DOHH2 (cell line): Measurements from ENCODE around the gene MC1R.

Experiments
- H3F3A ChIP-seq: fragments of 200-600 bp; sonication (generic), shearing (Covaris generic); 2 replicates; pipeline ENCODE4 v1.6.0; 2016; ENCODE audit warnings: antibody characterized with exemption, mild to moderate bottlenecking; ENCODE audit not compliant: control insufficient read depth, insufficient read depth
- H3K27ac ChIP-seq: fragments of 200-600 bp; sonication (generic); 2 replicates; pipeline ENCODE4 v1.5.1; 2014; ENCODE audit warnings: low read depth, mild to moderate bottlenecking, low read length, moderate library complexity
- H3K27me3 ChIP-seq: fragments of 200-600 bp; sonication (generic); 2 replicates; pipeline ENCODE4 v1.6.1; 2014; ENCODE audit warnings: mild to moderate bottlenecking, low read length, mixed read lengths; ENCODE audit not compliant: control insufficient read depth
- H3K36me3 ChIP-seq: fragments of 200-600 bp; sonication (generic); 2 replicates; pipeline ENCODE4 v1.6.1; 2014; ENCODE audit warnings: mild to moderate bottlenecking, low read length, moderate library complexity, mixed read lengths; ENCODE audit not compliant: control insufficient read depth
- H3K4me1 ChIP-seq: fragments of 200-600 bp; sonication (generic); 2 replicates; pipeline ENCODE4 v1.6.1; 2014; ENCODE audit warnings: mild to moderate bottlenecking, low read length, mixed read lengths; ENCODE audit not compliant: control insufficient read depth
- H3K4me2 ChIP-seq: fragments of 200-600 bp; sonication (generic); 2 replicates; pipeline ENCODE4 v1.6.0; 2014; ENCODE audit warnings: mild to moderate bottlenecking, low read length, moderate library complexity
- H3K4me3 ChIP-seq: fragments of 200-600 bp; sonication (generic); 2 replicates; pipeline ENCODE4 v1.5.1; 2014; ENCODE audit warnings: mild to moderate bottlenecking, low read length, mixed read lengths
- H3K79me2 ChIP-seq: fragments of 200-600 bp; sonication (generic); 2 replicates; pipeline ENCODE4 v1.6.1; 2014; ENCODE audit warnings: mild to moderate bottlenecking, low read length, mixed read lengths; ENCODE audit not compliant: control insufficient read depth
- H3K9me2 ChIP-seq: fragments of 200-600 bp; sonication (generic); replicated peaks from 2 replicates; pipeline ENCODE4 v1.6.1; 2014; ENCODE audit warnings: mild to moderate bottlenecking, low read length, mixed read lengths; ENCODE audit not compliant: control insufficient read depth
- H3K9me3 ChIP-seq: fragments of 200-600 bp; sonication (generic); 2 replicates; pipeline ENCODE4 v1.6.1; 2014; ENCODE audit warnings: antibody characterized with exemption, low read length, mixed read lengths; ENCODE audit not compliant: control insufficient read depth, insufficient read depth
- H4K20me1 ChIP-seq: fragments of 200-600 bp; sonication (generic); 2 replicates; pipeline ENCODE4 v1.6.0; 2014; ENCODE audit warnings: low read depth, mild to moderate bottlenecking, antibody characterized with exemption, low read length, moderate library complexity; ENCODE audit not compliant: control insufficient read depth, insufficient read depth
- CTCF ChIP-seq: fragments of 200-600 bp; sonication (generic); IDR thresholded peaks from one replicate; pipeline ENCODE4 v1.5.1; 2014; ENCODE audit warnings: antibody characterized with exemption, mild to moderate bottlenecking, low read depth, low read length; ENCODE audit not compliant: poor library complexity, severe bottlenecking
- EZH2phosphoT487 ChIP-seq: fragments of 200-600 bp; sonication (generic); IDR thresholded peaks from 2 replicates; pipeline ENCODE4 v1.6.1; 2017; ENCODE audit warnings: borderline replicate concordance, mild to moderate bottlenecking, antibody characterized with exemption, low read length, moderate library complexity, mixed read lengths

Gene MC1R

GRCh38 chr16:89880477-89881367, 37.9 kb upstream of the MC1R start:
- Histone ChIP-seq H4K20me1 (no peaks in the 10 kb centered on the region), H3K27ac (no peak overlapping the region), H3K4me3 (no peak overlapping the region), H3F3A (peaks cover 3% of the 10 kb centered on the region; the same call in 1 of the 2 replicates), H3K79me2 (peaks cover 78% of the 10 kb centered on the region), H3K36me3 (peaks cover 78% of the 10 kb centered on the region), H3K9me3 (no peaks in the 10 kb centered on the region), H3K4me1 (no peaks in the 10 kb centered on the region), H3K4me2 (no peak overlapping the region), H3K27me3 (no peaks in the 10 kb centered on the region), H3K9me2 (no peaks in the 10 kb centered on the region)
- TF ChIP-seq EZH2phosphoT487 = no peak
- TF ChIP-seq CTCF = no peak

- H3K9me3 ChIP-seq = no peaks in the 10 kb centered on the region
- peaks cover 3% of the 10 kb centered on the region; the same call in 1 of the 2 replicates for H3F3A ChIP-seq
- H3K4me3 ChIP-seq = no peak overlapping the region
- no peaks in the 10 kb centered on the region for H4K20me1 ChIP-seq
- H3K4me1 ChIP-seq = no peaks in the 10 kb centered on the region
- H3K9me2 ChIP-seq = no peaks in the 10 kb centered on the region
- H3K27ac ChIP-seq = no peak overlapping the region
- TF ChIP-seq EZH2phosphoT487 (no peak), CTCF (no peak)
- peaks cover 73% of the 10 kb centered on the region for H3K36me3 ChIP-seq
- no peak overlapping the region for H3K4me2 ChIP-seq
- H3K79me2 ChIP-seq = peaks cover 72% of the 10 kb centered on the region
- no peaks in the 10 kb centered on the region for H3K27me3 ChIP-seq
Measured at GRCh38 chr16:89881368-89881730, 37.3 kb upstream of the MC1R start.

- no peaks in the 10 kb centered on the region for H3K9me3 ChIP-seq
- no peaks in the 10 kb centered on the region for H3K9me2 ChIP-seq
- H3K4me3 ChIP-seq = no peak overlapping the region
- H3K27me3 ChIP-seq = no peaks in the 10 kb centered on the region
- peaks cover 74% of the 10 kb centered on the region for H3K36me3 ChIP-seq
- no peak overlapping the region for H3K4me2 ChIP-seq
- TF ChIP-seq EZH2phosphoT487 (no peak), CTCF (no peak)
- H3K27ac ChIP-seq = no peak overlapping the region
- peaks cover 51% of the 10 kb centered on the region for H3K79me2 ChIP-seq
- H3K4me1 ChIP-seq = no peaks in the 10 kb centered on the region
- H4K20me1 ChIP-seq = no peaks in the 10 kb centered on the region
- no peaks in the 10 kb centered on the region for H3F3A ChIP-seq
Measured at GRCh38 chr16:89883346-89884040, 35.2 kb upstream of the MC1R start.
